Measurements from ENCODE around the gene SHOC2. TPM values are rescaled to one million over a fixed set of nuclear protein-coding genes. Genes with fewer than 3 reads are reported as not detected.

SHOC2 gene
- polyA plus RNA-seq, 1 of the 3 experiments (the other 2 are of a cell fraction): 6.9 TPM

GRCh38 chr10:110918643-110919348, 608 bp upstream of the SHOC2 start, which contains the start of gene BBIP1:
BBIP1 (minus strand) TSS chr10:110919180; CDS start chr10:110918157, 1,023 bp downstream.
- Histone ChIP-seq H4K20me1 (ENCODE audit: insufficient read depth) (peaks cover 30% of the 10 kb centered on the region), H3K9me3 (no peaks in the 10 kb centered on the region; the same call in 1 of the 2 replicates), H3K27ac (ENCODE audit: low read depth in 2 of 2, low read length in 1 of 2) (peak within 1 kb of the TSS; percentile 99), H2AFZ (ENCODE audit: low read depth) (peak within 1 kb of the TSS; percentile 73), H3K4me1 (ENCODE audit: control insufficient read depth in 1 of 2, insufficient read depth in 2 of 2, low read depth in 1 of 2, low read length in 1 of 2) (peaks cover 11 to 23% of the 10 kb centered on the region in 2 experiments; a peak in 3 of 4 replicates), H3K36me3 (replicated peaks in 1 of 2; ENCODE audit: control insufficient read depth in 1 of 2, insufficient read depth in 2 of 2, low read length in 1 of 2) (peaks cover 0 to 6% of the 10 kb centered on the region in 2 experiments), H3F3A (replicated peaks; ENCODE audit: insufficient read depth) (peaks cover 9% of the 10 kb centered on the region), H3K9ac (peak within 1 kb of the TSS; percentile 98), H3K4me3 (ENCODE audit: low read depth in 2 of 2, low read length in 1 of 2) (peak within 1 kb of the TSS; percentile 79 to 92), H3K79me2 (ENCODE audit: insufficient read depth) (peaks cover 50% of the 10 kb centered on the region), H3K4me2 (peak within 1 kb of the TSS; percentile 80), H3K27me3 (ENCODE audit: insufficient read depth) (no peaks in the 10 kb centered on the region), H3K9me2 (no peaks in the 10 kb centered on the region)
- ChIA-PET POLR2A (interaction anchor here (0.6 to 1.8 kb wide), 15 partner anchors 9 to 837 kb away, joined by 3 to 11 read pairs (median 3); partner anchors contain the start of gene PDCD4), CTCF (interaction anchor here (1.0 to 2.4 kb wide), 8 partner anchors 12 to 318 kb away, joined by 3 to 7 read pairs (median 4); no protein-coding TSS in a partner anchor)
- under 1% methylated on average over 23 of the region's 40 CpGs for WGBS (ENCODE audit: low lambda C conversion rate)
- peak; percentile 89 for DNase-seq
- peak; percentile 20; the same call in 1 of the 2 replicates for TF ChIP-seq TCF12 (IDR thresholded peaks at IDR 0.05)
- peak; percentile 96 for TF ChIP-seq YY1 (IDR thresholded peaks at IDR 0.05; ENCODE audit: low read depth)
- peak; percentile 9 to 11; a peak in 1 of 4 replicates for TF ChIP-seq EP300 (IDR thresholded peaks at IDR 0.05; ENCODE audit: borderline replicate concordance in 1 of 2, low read depth in 1 of 2, low read length in 1 of 2)
- TF ChIP-seq FOXM1 (IDR thresholded peaks at IDR 0.05; ENCODE audit: low read depth): no peak
- peak; percentile 85 for TF ChIP-seq POLR2AphosphoS5 (IDR thresholded peaks at IDR 0.05; ENCODE audit: low read depth, low read length)
- peak; percentile 45; the same call in 1 of the 2 replicates for TF ChIP-seq MXI1 (IDR thresholded peaks at IDR 0.05; ENCODE audit: low read depth, low read length)
- no peak for TF ChIP-seq RCOR1 (IDR thresholded peaks at IDR 0.05; ENCODE audit: low read length)
- peak; percentile 84 for TF ChIP-seq RFX5 (IDR thresholded peaks at IDR 0.05; ENCODE audit: low read length)
- 0 out of 2 replicates have a peak, but pooled peaks have one; percentile 18 for TF ChIP-seq TEAD4 (IDR thresholded peaks at IDR 0.05; ENCODE audit: borderline replicate concordance, insufficient read depth)
- no peak for TF ChIP-seq JUND (IDR thresholded peaks at IDR 0.05)
- peak; percentile 19; the same call in 1 of the 2 replicates for TF ChIP-seq MEF2A (IDR thresholded peaks at IDR 0.05; ENCODE audit: borderline replicate concordance, low read depth)
- peak; percentile 22; the same call in 1 of the 2 replicates for TF ChIP-seq RXRA (IDR thresholded peaks at IDR 0.05; ENCODE audit: borderline replicate concordance, low read depth)
- no peak for TF ChIP-seq NFIC (IDR thresholded peaks at IDR 0.05; ENCODE audit: borderline replicate concordance)
- peak; percentile 42; the same call in 1 of the 2 replicates for TF ChIP-seq ZBTB33 (IDR thresholded peaks at IDR 0.05; ENCODE audit: borderline replicate concordance, low read depth)
- peak; percentile 31; the same call in 1 of the 2 replicates for TF ChIP-seq SIN3A (IDR thresholded peaks at IDR 0.05; ENCODE audit: borderline replicate concordance, low read depth, low read length)
- TF ChIP-seq GABPA (IDR thresholded peaks at IDR 0.05; ENCODE audit: low read depth): peak; percentile 86
- peak; percentile 49; the same call in 1 of the 2 replicates for TF ChIP-seq TAF1 (IDR thresholded peaks at IDR 0.05; ENCODE audit: borderline replicate concordance, low read depth, low read length)
- peak; percentile 50; the same call in 1 of the 2 replicates for TF ChIP-seq MAX (IDR thresholded peaks at IDR 0.05; ENCODE audit: low read depth)
- TF ChIP-seq USF2 (IDR thresholded peaks at IDR 0.05; ENCODE audit: borderline replicate concordance, low read depth, low read length): no peak
- TF ChIP-seq CHD2 (IDR thresholded peaks at IDR 0.05; ENCODE audit: low read length, partially characterized antibody): peak; percentile 58
- TF ChIP-seq ELF1 (IDR thresholded peaks at IDR 0.05): peak; percentile 85
- TF ChIP-seq PBX3 (IDR thresholded peaks at IDR 0.05): peak; percentile 59

Measured in SK-N-SH (cell line).